H1 (cell line): ENCODE data around the gene NOC4L. TPM values are rescaled to one million over a fixed set of nuclear protein-coding genes. Genes with fewer than 3 reads are reported as not detected.

Experiments
- CTCF ChIA-PET: fragments of 300-600 bp; sonication (Branson Sonifier 250); formaldehyde crosslinking; loops from one replicate; lab custom pipeline; 2021; ENCODE audit not compliant: partially characterized antibody; lab: Charles Lee
- POLR2A ChIA-PET: fragments of 300-600 bp; sonication (Branson Sonifier 250); formaldehyde crosslinking; loops from one replicate; lab custom pipeline; 2021; ENCODE audit warnings: inconsistent platforms; ENCODE audit not compliant: partially characterized antibody; lab: Charles Lee
- DNase-seq, 2 experiments: peaks; one replicate each; pipeline versions ENCODE4 v3.0.0 to v3.0.0-alpha.2; 2010 to 2022; ENCODE audit warnings: low spot score in 2 of 2, low read depth in 1 of 2, mixed read lengths in 1 of 2
- FAIRE-seq: peaks from 2 replicates; lab custom pipeline; 2011; peaks lifted over from hg19 to GRCh38; lab: Jason Lieb, UNC
- H2AFZ ChIP-seq: 2 replicates; pipeline ENCODE4 v1.8.1; 2012; ENCODE audit warnings: low read length, inconsistent platforms
- H2AK5ac ChIP-seq: 2 replicates; pipeline ENCODE4 v1.6.1; 2013; ENCODE audit warnings: low read depth, low read length
- H2BK120ac ChIP-seq: replicated peaks from 2 replicates; pipeline ENCODE3; 2013; ENCODE audit warnings: low read depth, low read length, inconsistent platforms
- H2BK12ac ChIP-seq: 2 replicates; pipeline ENCODE4 v1.6.1; 2013; ENCODE audit warnings: low read depth, low read length
- H2BK15ac ChIP-seq: 2 replicates; pipeline ENCODE4 v1.6.1; 2013; ENCODE audit warnings: low read length
- H2BK20ac ChIP-seq: 2 replicates; pipeline ENCODE4 v1.6.1; 2013; ENCODE audit warnings: low read length
- H2BK5ac ChIP-seq: 2 replicates; pipeline ENCODE4 v1.6.1; 2013; ENCODE audit warnings: low read depth, low read length
- H3K14ac ChIP-seq: 2 replicates; pipeline ENCODE4 v1.6.1; 2013; ENCODE audit warnings: inconsistent platforms; ENCODE audit not compliant: insufficient read length
- H3K18ac ChIP-seq: 2 replicates; pipeline ENCODE4 v1.6.1; 2013; ENCODE audit warnings: low read length; ENCODE audit errors: extremely low read depth
- H3K23ac ChIP-seq: 2 replicates; pipeline ENCODE4 v1.6.1; 2013; ENCODE audit warnings: inconsistent platforms; ENCODE audit not compliant: insufficient read length
- H3K23me2 ChIP-seq: 2 replicates; pipeline ENCODE4 v1.6.1; 2013; ENCODE audit warnings: low read depth, low read length
- H3K27ac ChIP-seq: 2 replicates; pipeline ENCODE4 v1.6.1; 2011; ENCODE audit warnings: low read depth, low read length, inconsistent platforms
- H3K27me3 ChIP-seq, 4 experiments: replicated peaks in 1 of 4; 1 replicate in 1 of 4; 2 replicates in 3 of 4; pipeline versions ENCODE4 v1.6.1 to v1.8.1; 2011 to 2013; ENCODE audit warnings: low read length in 3 of 4, mild to moderate bottlenecking in 3 of 4, inconsistent platforms in 2 of 4, mixed read lengths in 2 of 4, moderate library complexity in 1 of 4; ENCODE audit not compliant: control insufficient read depth in 3 of 4, insufficient read depth in 3 of 4; ENCODE audit errors: extremely low read depth in 1 of 4
- H3K36me3 ChIP-seq, 4 experiments: 2 replicates each; pipeline versions ENCODE4 v1.6.1 to v1.8.1; 2011 to 2013; ENCODE audit warnings: mild to moderate bottlenecking in 4 of 4, low read length in 3 of 4, moderate library complexity in 2 of 4, control low read depth in 1 of 4, inconsistent platforms in 1 of 4; ENCODE audit not compliant: insufficient read depth in 4 of 4, control insufficient read depth in 2 of 4
- H3K4ac ChIP-seq: replicated peaks from 2 replicates; pipeline ENCODE3; 2013; ENCODE audit warnings: low read length, low read depth, mixed read lengths, inconsistent platforms; ENCODE audit not compliant: insufficient read length
- H3K4me1 ChIP-seq, 4 experiments: replicated peaks in 1 of 4; 1 replicate in 1 of 4; 2 replicates in 3 of 4; pipeline versions ENCODE4 v1.6.1 to v1.8.1; 2011 to 2013; ENCODE audit warnings: low read length in 3 of 4, inconsistent platforms in 2 of 4, mixed read lengths in 1 of 4; ENCODE audit not compliant: insufficient read depth in 4 of 4, control insufficient read depth in 3 of 4
- H3K4me2 ChIP-seq, 2 experiments: 2 replicates each; pipeline versions ENCODE4 v1.6.1 to v1.8.1; 2011 to 2013; ENCODE audit warnings: low read depth in 2 of 2, low read length in 2 of 2, control low read depth in 1 of 2, inconsistent platforms in 1 of 2, mild to moderate bottlenecking in 1 of 2; ENCODE audit not compliant: insufficient read depth in 1 of 2
- H3K4me3 ChIP-seq, 4 experiments: fragments of 200-600, 300-600 bp in 1 of 4; sonication (generic), shearing (Covaris generic), sonication (Bioruptor Twin) in 1 of 4; 2 replicates each; pipeline versions ENCODE4 v1.5.1 to v1.8.1; 2011 to 2016; ENCODE audit warnings: low read length in 4 of 4, low read depth in 3 of 4, control low read depth in 2 of 4, inconsistent platforms in 2 of 4, mild to moderate bottlenecking in 2 of 4, mixed read lengths in 1 of 4, moderate library complexity in 1 of 4; ENCODE audit not compliant: insufficient read depth in 2 of 4; ENCODE audit errors: extremely low read depth in 1 of 4
- H3K56ac ChIP-seq: replicated peaks from 2 replicates; pipeline ENCODE3; 2013; ENCODE audit warnings: low read depth, mild to moderate bottlenecking, mixed read lengths, low read length, inconsistent platforms; ENCODE audit not compliant: insufficient read length
- H3K79me1 ChIP-seq: 2 replicates; pipeline ENCODE4 v1.6.1; 2013; ENCODE audit warnings: low read depth, low read length, control low read depth
- H3K79me2 ChIP-seq, 2 experiments: 2 replicates each; pipeline versions ENCODE4 v1.6.1 to v1.8.1; 2012 to 2013; ENCODE audit warnings: low read length in 2 of 2, mild to moderate bottlenecking in 2 of 2, inconsistent platforms in 1 of 2; ENCODE audit not compliant: insufficient read depth in 2 of 2, control insufficient read depth in 1 of 2
- H3K9ac ChIP-seq, 4 experiments: replicated peaks in 1 of 4; 1 replicate in 1 of 4; 2 replicates in 3 of 4; pipeline versions ENCODE4 v1.6.1 to v1.8.1; 2011 to 2013; ENCODE audit warnings: low read depth in 3 of 4, low read length in 3 of 4, control low read depth in 2 of 4, mild to moderate bottlenecking in 2 of 4, moderate library complexity in 2 of 4, inconsistent platforms in 1 of 4; ENCODE audit errors: extremely low read depth in 1 of 4
- H3K9me3 ChIP-seq, 2 experiments: 2 replicates each; pipeline versions ENCODE4 v1.6.1 to v1.8.1; 2012 to 2013; ENCODE audit warnings: mild to moderate bottlenecking in 2 of 2, moderate library complexity in 2 of 2, control low read depth in 1 of 2, inconsistent platforms in 1 of 2, low read depth in 1 of 2, low read length in 1 of 2, mixed read lengths in 1 of 2; ENCODE audit not compliant: insufficient read depth in 2 of 2
- H4K20me1 ChIP-seq, 2 experiments: replicated peaks in 1 of 2; 2 replicates each; pipeline versions ENCODE3 to v1.8.1; 2011 to 2013; ENCODE audit warnings: inconsistent platforms in 2 of 2, low read length in 2 of 2, mild to moderate bottlenecking in 1 of 2; ENCODE audit not compliant: insufficient read depth in 2 of 2, control insufficient read depth in 1 of 2
- H4K5ac ChIP-seq: 2 replicates; pipeline ENCODE4 v1.6.1; 2013; ENCODE audit warnings: low read length, low read depth, mixed read lengths, inconsistent platforms; ENCODE audit not compliant: insufficient read length
- H4K8ac ChIP-seq: 2 replicates; pipeline ENCODE4 v1.8.0; 2013; ENCODE audit warnings: mild to moderate bottlenecking, moderate library complexity, low read length, inconsistent platforms; ENCODE audit not compliant: insufficient read depth; ENCODE audit errors: extremely low read depth
- H4K91ac ChIP-seq: replicated peaks from 2 replicates; pipeline ENCODE3; 2013; ENCODE audit warnings: low read length, mixed read lengths, inconsistent platforms; ENCODE audit not compliant: insufficient read length
- CBX5 ChIP-seq: fragments of 300-800, 300-1000 bp; sonication (generic); IDR thresholded peaks from 2 replicates; pipeline ENCODE4 v1.7.1; 2016; ENCODE audit warnings: antibody characterized with exemption, low read length, low read depth
- EZH2 ChIP-seq: fragments of 200-600 bp; sonication (generic); IDR thresholded peaks from 2 replicates; pipeline ENCODE4 v1.7.1; 2012; ENCODE audit warnings: low read depth, mild to moderate bottlenecking, moderate library complexity, low read length, inconsistent platforms; ENCODE audit not compliant: severe bottlenecking
- POLR2AphosphoS5 ChIP-seq: IDR thresholded peaks from 2 replicates; pipeline ENCODE4 v1.6.1; 2011; ENCODE audit warnings: low read depth, low read length
- whole genome bisulfite sequencing, 2 experiments: shearing (Covaris generic) in 1 of 2; methylation state at CpG; one replicate each; pipeline versions ENCODE4 v1.1.6 to v1.1.7; 2013 to 2015; ENCODE audit warnings: low lambda C conversion rate in 2 of 2, mixed read lengths in 2 of 2, inconsistent platforms in 1 of 2, low coverage in 1 of 2, missing lambda C conversion rate in 1 of 2; ENCODE audit not compliant: insufficient replicate concordance in 2 of 2, insufficient coverage in 1 of 2, insufficient read length in 1 of 2; ENCODE audit errors: extremely low coverage in 1 of 2, missing lambda C conversion rate in 1 of 2; 5-methylcytosine and 5-hydroxymethylcytosine counted together
- polyA plus RNA-seq, 7 experiments: library from polyadenylated mRNA; depleted of rRNA in 3 of 7; stranded (reverse) in 5 of 7; unstranded in 2 of 7; fragments of >200 nt in 5 of 7; fragments of 200-250 nt in 2 of 7; gene quantifications; 1 replicate in 5 of 7; 2 replicates in 1 of 7; 4 replicates in 1 of 7; pipeline versions ENCODE4 v1.2.1 to v1.2.3, GENCODE V29; 2011 to 2013; ENCODE audit warnings: missing spikeins in 2 of 7, mixed read lengths in 2 of 7
- total RNA-seq: library from RNA; stranded (reverse); fragmentation: NEBNext Ultra II Directional; extraction: Animal tissue kit (Norgen Biotek cat#: 25700); gene quantifications from 2 replicates; pipeline ENCODE4 v1.2.1, GENCODE V29; 2021

NOC4L gene
- total and polyA plus RNA-seq, 2 of the 8 experiments (the other 6 are each of a cell fraction or from before 2014, with no cell fraction given): 26.8 to 40.3 TPM

- DNase-seq (no peak), FAIRE-seq (no peak)
- CTCF ChIA-PET: interaction anchor here (0.9 to 1.4 kb wide), 5 partner anchors 14 to 143 kb away, joined by 3 to 4 read pairs (median 3); no protein-coding TSS in a partner anchor
- Histone ChIP-seq H3K4ac (no peak overlapping the region), H2BK5ac (no peak overlapping the region), H4K5ac (no peak overlapping the region), H3K9me3 (peaks cover 11 to 14% of the 10 kb centered on the region in 2 experiments), H3K4me2 (no peak overlapping the region), H3K4me1 (no peaks in the 10 kb centered on the region; a peak in 1 of 7 replicates), H3K18ac (no peak overlapping the region), H3K23ac (no peak overlapping the region), H3K27ac (no peak overlapping the region), H4K91ac (no peak overlapping the region), H3K23me2 (no peaks in the 10 kb centered on the region), H3K79me2 (no peaks in the 10 kb centered on the region), H2BK15ac (no peak overlapping the region), H2AFZ (no peak overlapping the region), H3K36me3 (no peaks in the 10 kb centered on the region), H2BK12ac (no peak overlapping the region), H4K8ac (no peak overlapping the region), H4K20me1 (no peaks in the 10 kb centered on the region), H2BK20ac (no peak overlapping the region)
- POLR2A ChIA-PET: interaction anchor here (0.7 kb wide), 1 partner anchor 30 kb away, joined by 3 read pairs; no protein-coding TSS in a partner anchor
- WGBS, 2 experiments: 89% methylated on average over 35 of the region's 44 CpGs; no CpG with 5 or more reads in 1 of the 2 experiments
- TF ChIP-seq POLR2AphosphoS5: no peak
- no peak for TF ChIP-seq EZH2
- no peak for TF ChIP-seq CBX5
- TF ChIP-seq, all 59 proteins: peak for 0
- Histone ChIP-seq H2AK5ac (no peak overlapping the region), H3K27me3 (peaks cover 0 to 20% (median 5%) of the 10 kb centered on the region in 4 experiments; a peak in 5 of 7 replicates), H3K79me1 (no peaks in the 10 kb centered on the region), H2BK120ac (no peak overlapping the region), H3K4me3 (no peak overlapping the region), H3K14ac (no peak overlapping the region), H3K9ac (no peak overlapping the region), H3K56ac (no peak overlapping the region)
Observed at GRCh38 chr12:132197581-132198354, 53.5 kb downstream of the NOC4L start.
